ENCODE data around the gene RNF166.

RNF166 gene

DNA sequence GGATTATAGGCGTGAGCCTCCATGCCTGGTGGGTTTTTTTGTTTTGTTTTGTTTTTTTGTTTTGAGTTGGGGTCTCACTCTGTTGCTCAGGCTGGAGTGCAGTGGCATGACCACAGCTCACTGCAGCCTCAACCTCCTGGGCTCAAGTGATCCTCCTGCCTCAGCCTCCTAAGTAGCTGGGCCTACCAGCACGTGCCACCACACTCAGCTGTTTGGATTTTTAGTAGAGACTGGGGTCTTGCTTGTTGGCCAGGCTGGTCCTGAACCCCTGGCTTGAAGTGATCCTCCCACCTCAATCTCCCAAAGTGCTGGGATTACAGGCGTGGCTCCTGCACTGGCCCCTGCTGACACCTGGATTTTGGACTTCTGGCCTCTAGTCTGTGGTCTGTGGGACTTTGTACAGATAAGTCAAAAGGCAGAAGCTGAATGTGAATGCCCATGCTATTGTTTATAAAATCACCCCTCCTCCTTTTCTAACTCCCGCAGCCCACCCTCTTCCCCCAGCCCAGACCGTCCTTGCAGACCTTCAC lies 25.6 kb downstream of the RNF166 start:
- TF ChIP-seq TEAD4 (IDR thresholded peaks at IDR 0.05) (no peak), TAF1 (IDR thresholded peaks at IDR 0.05; ENCODE audit: low read depth) (no peak), TCF12 (IDR thresholded peaks at IDR 0.05; ENCODE audit: low read depth) (no peak), FOXM1 (IDR thresholded peaks at IDR 0.05; ENCODE audit: borderline replicate concordance, low read depth) (no peak), CREB1 (IDR thresholded peaks at IDR 0.05; ENCODE audit: low read depth) (no peak), YY1 (IDR thresholded peaks at IDR 0.05; ENCODE audit: low read depth) (no peak), RAD21 (IDR thresholded peaks at IDR 0.05; ENCODE audit: low read depth) (no peak), CEBPB (IDR thresholded peaks at IDR 0.05) (no peak), EP300 (IDR thresholded peaks at IDR 0.05; ENCODE audit: borderline replicate concordance) (no peak), ZBTB7A (IDR thresholded peaks at IDR 0.05; ENCODE audit: low read depth) (no peak), EGR1 (IDR thresholded peaks at IDR 0.05) (no peak), NFIC (IDR thresholded peaks at IDR 0.05) (no peak)
- TF ChIP-seq, protein P1, sequence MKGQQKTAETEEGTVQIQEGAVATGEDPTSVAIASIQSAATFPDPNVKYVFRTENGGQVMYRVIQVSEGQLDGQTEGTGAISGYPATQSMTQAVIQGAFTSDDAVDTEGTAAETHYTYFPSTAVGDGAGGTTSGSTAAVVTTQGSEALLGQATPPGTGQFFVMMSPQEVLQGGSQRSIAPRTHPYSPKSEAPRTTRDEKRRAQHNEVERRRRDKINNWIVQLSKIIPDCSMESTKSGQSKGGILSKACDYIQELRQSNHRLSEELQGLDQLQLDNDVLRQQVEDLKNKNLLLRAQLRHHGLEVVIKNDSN (IDR thresholded peaks at IDR 0.05) = no peak
- TF ChIP-seq, protein P2, sequence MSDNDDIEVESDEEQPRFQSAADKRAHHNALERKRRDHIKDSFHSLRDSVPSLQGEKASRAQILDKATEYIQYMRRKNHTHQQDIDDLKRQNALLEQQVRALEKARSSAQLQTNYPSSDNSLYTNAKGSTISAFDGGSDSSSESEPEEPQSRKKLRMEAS (IDR thresholded peaks at IDR 0.05) = no peak
- TF ChIP-seq, protein P3, sequence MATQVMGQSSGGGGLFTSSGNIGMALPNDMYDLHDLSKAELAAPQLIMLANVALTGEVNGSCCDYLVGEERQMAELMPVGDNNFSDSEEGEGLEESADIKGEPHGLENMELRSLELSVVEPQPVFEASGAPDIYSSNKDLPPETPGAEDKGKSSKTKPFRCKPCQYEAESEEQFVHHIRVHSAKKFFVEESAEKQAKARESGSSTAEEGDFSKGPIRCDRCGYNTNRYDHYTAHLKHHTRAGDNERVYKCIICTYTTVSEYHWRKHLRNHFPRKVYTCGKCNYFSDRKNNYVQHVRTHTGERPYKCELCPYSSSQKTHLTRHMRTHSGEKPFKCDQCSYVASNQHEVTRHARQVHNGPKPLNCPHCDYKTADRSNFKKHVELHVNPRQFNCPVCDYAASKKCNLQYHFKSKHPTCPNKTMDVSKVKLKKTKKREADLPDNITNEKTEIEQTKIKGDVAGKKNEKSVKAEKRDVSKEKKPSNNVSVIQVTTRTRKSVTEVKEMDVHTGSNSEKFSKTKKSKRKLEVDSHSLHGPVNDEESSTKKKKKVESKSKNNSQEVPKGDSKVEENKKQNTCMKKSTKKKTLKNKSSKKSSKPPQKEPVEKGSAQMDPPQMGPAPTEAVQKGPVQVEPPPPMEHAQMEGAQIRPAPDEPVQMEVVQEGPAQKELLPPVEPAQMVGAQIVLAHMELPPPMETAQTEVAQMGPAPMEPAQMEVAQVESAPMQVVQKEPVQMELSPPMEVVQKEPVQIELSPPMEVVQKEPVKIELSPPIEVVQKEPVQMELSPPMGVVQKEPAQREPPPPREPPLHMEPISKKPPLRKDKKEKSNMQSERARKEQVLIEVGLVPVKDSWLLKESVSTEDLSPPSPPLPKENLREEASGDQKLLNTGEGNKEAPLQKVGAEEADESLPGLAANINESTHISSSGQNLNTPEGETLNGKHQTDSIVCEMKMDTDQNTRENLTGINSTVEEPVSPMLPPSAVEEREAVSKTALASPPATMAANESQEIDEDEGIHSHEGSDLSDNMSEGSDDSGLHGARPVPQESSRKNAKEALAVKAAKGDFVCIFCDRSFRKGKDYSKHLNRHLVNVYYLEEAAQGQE (IDR thresholded peaks at IDR 0.05; ENCODE audit: low read depth) = no peak

DNA sequence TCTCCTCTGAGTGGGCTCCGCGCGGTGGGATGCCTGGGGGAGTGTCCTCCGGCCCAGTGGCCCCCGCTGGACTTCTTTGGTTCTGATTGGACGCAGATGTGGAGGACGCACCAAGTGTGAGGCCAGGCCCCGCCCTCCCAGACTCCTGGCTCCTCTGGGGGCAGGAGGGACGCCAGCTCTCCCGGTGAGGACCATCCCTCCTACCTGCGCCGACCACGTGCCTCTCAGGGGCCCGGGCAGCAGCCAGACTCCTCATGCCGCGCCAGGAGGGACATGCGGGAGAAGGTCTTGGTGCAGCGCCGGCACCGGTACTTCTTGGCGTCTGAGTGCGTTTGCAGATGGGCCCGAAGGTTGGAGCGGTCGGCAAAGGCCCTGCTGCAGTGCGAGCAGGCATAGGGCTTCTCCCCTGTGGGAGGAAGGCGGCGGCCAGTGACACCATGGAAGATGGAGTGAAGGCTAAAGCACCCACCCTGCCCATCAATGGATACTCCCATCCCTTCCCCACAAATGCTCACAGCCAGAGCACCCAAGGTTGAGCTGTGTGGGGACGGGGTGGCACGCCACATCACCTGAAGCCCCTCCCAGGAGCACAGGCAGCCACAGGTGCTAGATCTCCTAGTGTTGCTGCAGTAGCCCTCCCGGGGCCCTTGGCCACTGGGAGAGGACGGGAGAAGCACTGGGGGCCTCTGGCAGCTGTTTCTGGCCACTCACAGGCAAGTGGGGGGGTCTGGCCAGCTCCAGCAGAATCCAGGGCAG lies 27.8 kb downstream of the RNF166 start:
- TF ChIP-seq TAF1 (IDR thresholded peaks at IDR 0.05; ENCODE audit: low read depth) (no peak), FOXM1 (IDR thresholded peaks at IDR 0.05; ENCODE audit: borderline replicate concordance, low read depth) (no peak), RAD21 (IDR thresholded peaks at IDR 0.05; ENCODE audit: low read depth) (no peak), TEAD4 (IDR thresholded peaks at IDR 0.05) (no peak)
- TF ChIP-seq, protein P3 (IDR thresholded peaks at IDR 0.05; ENCODE audit: low read depth) = no peak

DNA sequence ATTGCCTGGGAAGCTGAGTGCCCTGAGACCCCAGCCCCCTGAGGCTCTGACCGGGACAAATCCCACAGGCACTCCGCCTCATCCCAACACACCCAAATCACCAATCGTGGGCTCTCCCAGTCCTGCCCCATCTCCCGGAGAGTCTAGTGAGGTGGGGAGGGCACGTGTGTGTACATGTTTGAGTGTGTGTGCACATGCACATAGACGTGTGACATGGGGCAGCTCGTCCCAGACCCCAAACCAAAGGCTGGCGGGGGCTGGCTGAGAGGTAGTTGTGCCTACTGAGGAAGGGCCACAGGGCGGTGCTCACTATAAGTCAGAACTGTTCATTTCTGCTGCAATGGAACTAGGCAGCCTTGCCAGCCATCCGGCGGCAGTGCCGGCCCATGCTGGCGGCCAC lies 28.5 kb downstream of the RNF166 start:
- no peak for TF ChIP-seq FOXM1 (IDR thresholded peaks at IDR 0.05; ENCODE audit: borderline replicate concordance, low read depth)
- TF ChIP-seq TAF1 (IDR thresholded peaks at IDR 0.05; ENCODE audit: low read depth) = no peak
- TF ChIP-seq TEAD4 (IDR thresholded peaks at IDR 0.05) = no peak
- TF ChIP-seq NFIC (IDR thresholded peaks at IDR 0.05) = no peak
- no peak for TF ChIP-seq ZBTB7A (IDR thresholded peaks at IDR 0.05; ENCODE audit: low read depth)
- TF ChIP-seq CREB1 (IDR thresholded peaks at IDR 0.05; ENCODE audit: low read depth) = no peak
- TF ChIP-seq, protein P1 (IDR thresholded peaks at IDR 0.05) = no peak
- TF ChIP-seq CEBPB (IDR thresholded peaks at IDR 0.05) = no peak
- TF ChIP-seq YY1 (IDR thresholded peaks at IDR 0.05; ENCODE audit: low read depth) = no peak

DNA sequence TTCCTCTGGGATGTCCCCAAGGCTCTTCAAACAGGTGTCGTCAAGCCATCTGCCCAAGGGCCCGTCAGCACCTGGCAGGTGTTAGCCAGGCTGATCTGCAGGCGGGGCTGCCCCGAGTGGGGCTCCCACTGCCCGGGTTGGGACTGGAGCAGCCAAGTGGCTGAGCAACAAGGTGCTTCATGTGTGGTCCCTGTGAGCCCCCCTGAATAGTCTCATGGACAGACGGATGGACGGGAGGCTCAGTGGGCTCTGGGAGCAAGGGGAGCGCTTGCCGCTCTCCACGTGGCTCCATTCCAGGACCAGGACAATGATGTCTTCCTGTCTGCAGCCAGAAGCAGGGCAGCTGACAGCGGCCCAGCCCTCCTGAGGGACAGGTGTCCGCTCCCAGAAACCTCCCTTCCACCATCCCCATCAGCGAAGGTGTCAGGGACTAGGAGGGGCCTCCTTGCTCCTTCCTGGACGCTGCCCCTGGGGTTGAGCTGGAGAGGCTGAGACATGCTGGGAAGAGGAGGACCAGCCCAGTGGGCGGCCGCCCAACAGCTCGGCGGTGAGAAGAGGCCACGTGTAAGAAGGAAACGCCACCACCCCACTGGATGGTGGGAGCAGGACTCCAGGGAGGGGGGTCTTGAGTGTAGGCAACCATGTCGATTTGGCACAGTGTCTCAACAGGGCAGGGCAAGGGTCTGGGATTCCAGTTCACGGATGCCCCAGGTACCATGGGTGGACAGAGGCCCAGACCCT lies 29.5 kb downstream of the RNF166 start:
- TF ChIP-seq, protein P3 (IDR thresholded peaks at IDR 0.05; ENCODE audit: low read depth) = no peak
- no peak for TF ChIP-seq CREB1 (IDR thresholded peaks at IDR 0.05; ENCODE audit: low read depth)

Measured in Ishikawa (cell line).